ENCODE measurements around the gene PECR. TPM values are rescaled to one million over a fixed set of nuclear protein-coding genes. Genes with fewer than 3 reads are reported as not detected.
A peak's percentile ranks its signal among the peaks of the same experiment; 100 is the strongest.

PECR gene
- total RNA-seq, 4 donors from 2014 or later, result 4.9 to 15.3 (median 7.7) TPM

GRCh38 chr2:216110620-216111019 lies 29.0 kb upstream of the PECR start:
- Histone ChIP-seq H3K4me1 (peaks cover 3 to 57% (median 20%) of the 10 kb centered on the region in 3 donors), H3K4me3 (peak overlapping the region in 1 of 2 donors; percentile 67), H3K36me3 (peaks cover 0 to 36% of the 10 kb centered on the region in 2 donors), H3K27ac (peak overlapping the region in 2 of 4 donors; percentile 87 to 96), H3K27me3 (peaks cover 18% of the 10 kb centered on the region), H3K9me3 (no peaks in the 10 kb centered on the region)
- WGBS, 2 donors (ENCODE audit: low coverage in 1 of 2), result 0 to 5% methylated on average over 1 of the region's 1 CpG
- ATAC-seq, result no peak
- no peak for TF ChIP-seq POLR2AphosphoS5 (IDR thresholded peaks at IDR 0.05)
- TF ChIP-seq CTCF (IDR thresholded peaks at IDR 0.05), result no peak
- TF ChIP-seq EP300 (IDR thresholded peaks at IDR 0.05), result no peak

- Histone ChIP-seq H3K4me1 (peaks cover 0 to 52% (median 19%) of the 10 kb centered on the region in 3 donors), H3K27ac (peak overlapping the region; percentile 85 to 96 (median 92)), H3K9me3 (no peaks in the 10 kb centered on the region), H3K27me3 (peaks cover 24% of the 10 kb centered on the region), H3K36me3 (peaks cover 0 to 36% of the 10 kb centered on the region in 2 donors), H3K4me3 (peak overlapping the region; percentile 67 to 86)
- 5 to 9% methylated on average over 10 of the region's 10 CpGs for WGBS, 2 donors (ENCODE audit: low coverage in 1 of 2)
- TF ChIP-seq POLR2A (IDR thresholded peaks at IDR 0.05), result no peak
- TF ChIP-seq POLR2AphosphoS5 (IDR thresholded peaks at IDR 0.05), result no peak
- peak; percentile 7 to 50 (median 25) for TF ChIP-seq CTCF (IDR thresholded peaks at IDR 0.05)
- TF ChIP-seq EP300 (IDR thresholded peaks at IDR 0.05), result no peak
- no peak for ATAC-seq
Observed at GRCh38 chr2:216109962-216110614, 28.5 kb upstream of the PECR start.

GRCh38 chr2:216108967-216109921 lies 27.6 kb upstream of the PECR start, which contains the start of gene XRCC5:
XRCC5 (plus strand) TSS chr2:216109348; CDS start chr2:216109437, 89 bp downstream.
- Histone ChIP-seq H3K36me3 (peaks cover 0 to 35% of the 10 kb centered on the region in 2 donors), H3K27ac (peak within 1 kb of the TSS; percentile 85 to 96 (median 92)), H3K4me1 (peaks cover 0 to 49% (median 16%) of the 10 kb centered on the region in 3 donors), H3K27me3 (peaks cover 32% of the 10 kb centered on the region), H3K9me3 (no peaks in the 10 kb centered on the region), H3K4me3 (peak within 1 kb of the TSS; percentile 67 to 86)
- ATAC-seq, result peak; percentile 98
- peak in 2 of 4 experiments; percentile 15 to 23 for TF ChIP-seq CTCF (IDR thresholded peaks at IDR 0.05)
- peak in 1 of 2 donors; percentile 51 for TF ChIP-seq POLR2A (IDR thresholded peaks at IDR 0.05)
- TF ChIP-seq EP300 (IDR thresholded peaks at IDR 0.05), result no peak
- TF ChIP-seq POLR2AphosphoS5 (IDR thresholded peaks at IDR 0.05), result peak; percentile 83
- 0% methylated on average over 29 to 34 of the region's 57 CpGs for WGBS, 2 donors (ENCODE audit: low coverage in 1 of 2)

GRCh38 chr2:216108310-216108966 lies 26.8 kb upstream of the PECR start:
- TF ChIP-seq EP300 (IDR thresholded peaks at IDR 0.05) (no peak), CTCF (IDR thresholded peaks at IDR 0.05) (no peak), POLR2A (IDR thresholded peaks at IDR 0.05) (no peak)
- Histone ChIP-seq H3K9me3 (no peaks in the 10 kb centered on the region), H3K4me3 (peak overlapping the region; percentile 16 to 67), H3K27me3 (peaks cover 33% of the 10 kb centered on the region), H3K27ac (peak overlapping the region in 3 of 4 donors; percentile 87 to 96 (median 96)), H3K36me3 (peaks cover 0 to 27% of the 10 kb centered on the region in 2 donors), H3K4me1 (peaks cover 0 to 41% (median 14%) of the 10 kb centered on the region in 3 donors)
- ATAC-seq, result no peak
- WGBS, 2 donors (ENCODE audit: low coverage in 1 of 2), result 52% methylated on average over 6 of the region's 6 CpGs; no CpG with 5 or more reads in 1 of the 2 donors
